ENCODE results near the gene UBASH3B. TPM values are rescaled to one million over a fixed set of nuclear protein-coding genes. Genes with fewer than 3 reads are reported as not detected.

UBASH3B gene
- total RNA-seq, 1 donor from 2014 or later: 4.3 TPM

DNA sequence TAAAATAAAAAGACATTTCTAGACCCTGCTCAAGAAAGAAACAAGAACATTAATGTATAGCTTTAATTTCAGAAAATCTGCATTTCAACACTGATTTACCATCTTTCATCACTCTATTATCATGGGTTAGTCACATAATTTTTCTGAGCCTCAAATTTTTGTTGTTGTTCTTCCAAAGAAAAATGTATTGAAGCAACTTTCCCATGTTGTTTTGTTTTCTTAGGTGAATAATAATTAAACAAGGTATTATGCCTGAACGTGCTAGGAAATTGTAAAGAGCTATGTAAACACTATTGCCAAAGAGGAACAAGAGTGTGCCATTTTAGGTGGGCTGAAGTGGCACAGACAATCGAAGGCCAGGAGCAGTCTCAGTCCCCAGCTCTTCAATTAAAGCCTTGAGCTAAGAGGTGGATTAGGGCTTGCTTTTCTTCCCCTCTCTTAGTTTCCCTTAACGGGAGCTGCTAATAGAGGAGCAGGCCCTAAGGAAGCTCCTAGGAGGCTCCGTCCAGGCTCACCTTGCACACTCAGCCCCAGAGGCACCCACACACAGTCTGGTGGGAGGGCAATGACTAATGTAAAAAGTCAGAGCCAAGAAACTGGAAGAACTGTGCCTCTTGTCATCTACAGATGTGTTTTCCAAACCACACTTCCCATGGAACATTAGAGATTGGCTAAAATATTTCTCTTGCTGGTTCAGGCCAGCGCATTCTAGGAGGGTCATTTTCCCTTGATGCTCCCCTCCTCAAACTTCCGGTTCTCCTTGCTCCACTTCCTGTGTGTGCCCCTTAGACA, 8.8 kb upstream of the UBASH3B start:
- no peak for ATAC-seq (ENCODE audit: low read depth)
- peaks cover 12% of the 10 kb centered on the region for H3K27me3 Mint-ChIP-seq
- ChIA-PET CTCF (interaction anchor here (1.5 kb wide), 1 partner anchor 110 kb away, joined by 4 read pairs; no protein-coding TSS in a partner anchor), POLR2A (no interaction called here)
- H3K4me1 Mint-ChIP-seq: no peaks in the 10 kb centered on the region
- intact Hi-C loops (cut with micrococcal nuclease): no loop called here
- TF ChIP-seq, protein P1, sequence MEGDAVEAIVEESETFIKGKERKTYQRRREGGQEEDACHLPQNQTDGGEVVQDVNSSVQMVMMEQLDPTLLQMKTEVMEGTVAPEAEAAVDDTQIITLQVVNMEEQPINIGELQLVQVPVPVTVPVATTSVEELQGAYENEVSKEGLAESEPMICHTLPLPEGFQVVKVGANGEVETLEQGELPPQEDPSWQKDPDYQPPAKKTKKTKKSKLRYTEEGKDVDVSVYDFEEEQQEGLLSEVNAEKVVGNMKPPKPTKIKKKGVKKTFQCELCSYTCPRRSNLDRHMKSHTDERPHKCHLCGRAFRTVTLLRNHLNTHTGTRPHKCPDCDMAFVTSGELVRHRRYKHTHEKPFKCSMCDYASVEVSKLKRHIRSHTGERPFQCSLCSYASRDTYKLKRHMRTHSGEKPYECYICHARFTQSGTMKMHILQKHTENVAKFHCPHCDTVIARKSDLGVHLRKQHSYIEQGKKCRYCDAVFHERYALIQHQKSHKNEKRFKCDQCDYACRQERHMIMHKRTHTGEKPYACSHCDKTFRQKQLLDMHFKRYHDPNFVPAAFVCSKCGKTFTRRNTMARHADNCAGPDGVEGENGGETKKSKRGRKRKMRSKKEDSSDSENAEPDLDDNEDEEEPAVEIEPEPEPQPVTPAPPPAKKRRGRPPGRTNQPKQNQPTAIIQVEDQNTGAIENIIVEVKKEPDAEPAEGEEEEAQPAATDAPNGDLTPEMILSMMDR (IDR thresholded peaks at IDR 0.05): no peak
- no peaks in the 10 kb centered on the region for H3K36me3 Mint-ChIP-seq (ENCODE audit: low read depth)
- no peaks in the 10 kb centered on the region for H3K9me3 Mint-ChIP-seq
- H3K27ac Mint-ChIP-seq: no peak overlapping the region
- no peak overlapping the region for H3K4me3 Mint-ChIP-seq
- DNase-seq: no peak

DNA sequence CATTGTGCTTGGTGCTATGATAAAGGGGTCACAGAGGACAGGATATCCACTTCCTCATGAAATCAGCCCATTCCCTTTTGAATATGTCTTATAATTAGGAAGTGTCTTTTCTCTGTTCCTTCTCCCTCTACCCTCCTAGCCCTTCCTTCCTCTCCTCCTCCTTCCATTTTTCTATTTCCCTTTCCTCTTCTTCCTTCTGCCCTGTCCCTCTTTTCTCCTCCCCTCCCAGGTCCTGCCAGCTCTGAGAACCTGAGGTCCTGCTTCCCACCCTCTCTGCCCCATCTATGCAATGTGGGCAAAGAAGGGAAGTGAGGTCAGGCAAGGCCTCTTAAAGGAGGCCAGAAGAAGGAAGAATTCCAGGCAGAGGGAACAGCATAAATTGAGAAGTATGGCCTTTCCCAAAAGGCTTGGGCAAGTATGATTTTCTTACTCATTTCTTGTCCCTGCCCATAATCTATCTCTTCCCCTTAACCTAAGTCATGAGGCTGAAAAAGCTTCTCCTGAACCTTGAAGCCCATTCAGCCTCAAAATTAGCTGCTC, 7.7 kb upstream of the UBASH3B start:
- Mint-ChIP-seq H3K4me3 (no peak overlapping the region), H3K36me3 (ENCODE audit: low read depth) (no peaks in the 10 kb centered on the region), H3K4me1 (no peaks in the 10 kb centered on the region), H3K9me3 (no peaks in the 10 kb centered on the region), H3K27ac (no peak overlapping the region), H3K27me3 (peaks cover 4% of the 10 kb centered on the region)
- TF ChIP-seq, protein P1 (IDR thresholded peaks at IDR 0.05): no peak
- no peak for ATAC-seq (ENCODE audit: low read depth)
- DNase-seq: no peak
- intact Hi-C loops (cut with micrococcal nuclease): no loop called here
- POLR2A ChIA-PET: interaction anchor here (0.6 kb wide), 1 partner anchor 1049 kb away, joined by 3 read pairs; no protein-coding TSS in a partner anchor
- CTCF ChIA-PET: interaction anchor here (0.8 kb wide), 1 partner anchor 10 kb away, joined by 3 read pairs; no protein-coding TSS in a partner anchor

- no peak overlapping the region for H3K4me3 Mint-ChIP-seq
- no peaks in the 10 kb centered on the region for H3K36me3 Mint-ChIP-seq (ENCODE audit: low read depth)
- H3K4me1 Mint-ChIP-seq: no peaks in the 10 kb centered on the region
- H3K27ac Mint-ChIP-seq: no peak overlapping the region
- ATAC-seq (ENCODE audit: low read depth) (no peak), DNase-seq (no peak)
- POLR2A ChIA-PET: no interaction called here
- TF ChIP-seq, protein P1 (IDR thresholded peaks at IDR 0.05): no peak
- CTCF ChIA-PET: no interaction called here
- H3K9me3 Mint-ChIP-seq: no peaks in the 10 kb centered on the region
- H3K27me3 Mint-ChIP-seq: peaks cover 16% of the 10 kb centered on the region
- intact Hi-C loops (cut with micrococcal nuclease): no loop called here
Measured at GRCh38 chr11:122649116-122649515, 6.4 kb upstream of the UBASH3B start.

- ChIA-PET POLR2A (no interaction called here), CTCF (interaction anchor here (0.9 to 3.3 kb wide), 2 partner anchors 22 to 105 kb away, joined by 3 to 15 read pairs; no protein-coding TSS in a partner anchor)
- Mint-ChIP-seq H3K9me3 (no peaks in the 10 kb centered on the region), H3K27me3 (peaks cover 22% of the 10 kb centered on the region), H3K27ac (no peak overlapping the region), H3K4me1 (peaks cover 7% of the 10 kb centered on the region), H3K4me3 (no peak overlapping the region), H3K36me3 (ENCODE audit: low read depth) (peaks cover 2% of the 10 kb centered on the region)
- intact Hi-C loops (cut with micrococcal nuclease): no loop called here
- DNase-seq: no peak
- ATAC-seq (ENCODE audit: low read depth): no peak
- TF ChIP-seq, protein P1 (IDR thresholded peaks at IDR 0.05): no peak
Measured at GRCh38 chr11:122650619-122651018, 4.9 kb upstream of the UBASH3B start.

DNA sequence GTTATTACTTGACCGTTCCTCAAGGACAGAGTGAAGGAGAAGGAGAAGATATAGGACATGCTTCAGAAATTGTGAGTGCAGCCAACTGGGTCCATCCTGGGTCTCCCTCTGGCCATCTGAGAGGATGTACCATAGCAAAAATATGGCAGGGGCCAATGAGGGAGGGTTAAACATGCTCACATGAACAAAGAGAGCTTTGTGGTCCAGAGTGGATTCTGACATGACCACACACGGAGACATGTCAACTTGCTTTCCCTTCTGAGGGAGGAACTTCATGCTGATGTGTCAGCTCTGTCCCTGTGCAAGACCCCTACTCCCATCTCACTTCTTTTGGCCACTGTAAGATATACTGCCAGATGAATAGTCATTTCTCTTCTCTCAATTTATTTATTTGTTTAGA, 3.0 kb upstream of the UBASH3B start:
- peaks cover 22% of the 10 kb centered on the region for H3K27me3 Mint-ChIP-seq
- TF ChIP-seq, protein P1 (IDR thresholded peaks at IDR 0.05): no peak
- no peaks in the 10 kb centered on the region for H3K9me3 Mint-ChIP-seq
- DNase-seq: no peak
- CTCF ChIA-PET: interaction anchor here (1.2 to 3.3 kb wide), 2 partner anchors 23 to 103 kb away, joined by 3 to 15 read pairs; no protein-coding TSS in a partner anchor
- intact Hi-C loops (cut with micrococcal nuclease): no loop called here
- no peak overlapping the region for H3K27ac Mint-ChIP-seq
- H3K4me1 Mint-ChIP-seq: peaks cover 13% of the 10 kb centered on the region
- no peak overlapping the region for H3K4me3 Mint-ChIP-seq
- no peak for ATAC-seq (ENCODE audit: low read depth)
- POLR2A ChIA-PET: no interaction called here
- peaks cover 2% of the 10 kb centered on the region for H3K36me3 Mint-ChIP-seq (ENCODE audit: low read depth)

Measured in activated B cell treated with CpG ODN at 0.5 μM for 24 hours (primary cell).